GM18499 (cell line): ENCODE results near the gene PDGFA.

Experiments
- ATAC-seq: cut with Tn5 transposase; IDR thresholded peaks from one replicate; pipeline ENCODE4 v1.9.1; 2021; ENCODE audit warnings: moderate number of reproducible peaks; ENCODE audit not compliant: insufficient read depth, unreplicated experiment

Gene PDGFA

GRCh38 chr7:538764-539685, 19.4 kb upstream of the PDGFA start:
- ATAC-seq, result no peak

DNA sequence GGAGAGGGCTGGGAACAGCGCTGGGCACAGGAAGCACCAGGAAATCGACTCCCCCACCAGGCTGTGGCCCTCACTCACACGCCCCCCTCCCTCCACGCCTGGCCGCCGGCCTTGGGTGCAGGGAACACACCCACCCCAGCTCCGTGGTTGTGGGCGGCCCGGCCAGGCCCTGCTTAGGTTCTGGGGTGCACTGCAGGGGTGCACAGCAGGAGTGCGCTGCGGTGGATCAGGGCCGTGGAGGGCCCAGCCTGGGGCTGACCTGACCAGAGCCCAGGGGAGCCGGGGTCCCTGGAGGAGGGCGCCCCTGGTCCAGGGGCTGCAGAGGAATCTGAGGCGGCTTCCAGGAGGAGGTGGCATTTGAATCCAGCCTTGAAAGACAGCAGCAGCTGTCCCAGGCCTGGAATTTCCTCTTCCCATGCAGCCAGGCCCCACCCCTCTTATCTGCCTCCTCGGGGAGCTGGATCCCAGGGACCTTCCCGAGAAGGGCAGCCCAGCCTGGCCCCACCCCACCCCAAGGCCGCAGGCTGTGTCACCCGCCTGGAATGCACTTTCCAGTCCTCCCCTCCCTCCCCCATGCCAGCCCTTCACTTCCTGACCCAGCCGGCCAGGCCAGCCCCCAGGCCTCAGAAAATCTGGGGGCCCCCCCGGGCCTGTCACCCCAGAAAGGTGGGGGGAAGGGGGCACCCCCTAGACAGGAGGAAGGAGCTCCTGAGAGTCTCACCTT, 18.4 kb upstream of the PDGFA start:
- ATAC-seq, result no peak

GRCh38 chr7:536231-536630, 16.6 kb upstream of the PDGFA start:
- no peak for ATAC-seq

DNA sequence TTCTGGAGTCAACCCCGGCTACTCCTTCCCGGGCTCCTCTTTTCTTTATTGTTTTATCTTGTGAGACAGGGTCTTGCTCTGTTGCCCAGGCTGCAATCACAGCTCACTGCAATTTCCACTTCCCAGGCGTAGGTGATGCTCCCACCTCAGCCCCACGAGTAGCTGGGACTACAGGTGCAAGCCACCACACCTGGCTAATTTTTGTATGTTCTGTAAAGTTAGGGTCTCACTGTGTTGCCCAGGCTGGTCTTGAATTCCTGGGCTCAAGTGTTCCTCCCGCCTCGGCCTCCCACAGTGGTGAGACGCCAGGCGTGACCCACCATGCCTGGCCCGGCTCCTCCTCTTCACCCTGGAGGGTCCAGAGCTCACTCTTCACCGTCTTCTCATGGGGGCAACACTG, 15.3 kb upstream of the PDGFA start:
- ATAC-seq, result no peak

DNA sequence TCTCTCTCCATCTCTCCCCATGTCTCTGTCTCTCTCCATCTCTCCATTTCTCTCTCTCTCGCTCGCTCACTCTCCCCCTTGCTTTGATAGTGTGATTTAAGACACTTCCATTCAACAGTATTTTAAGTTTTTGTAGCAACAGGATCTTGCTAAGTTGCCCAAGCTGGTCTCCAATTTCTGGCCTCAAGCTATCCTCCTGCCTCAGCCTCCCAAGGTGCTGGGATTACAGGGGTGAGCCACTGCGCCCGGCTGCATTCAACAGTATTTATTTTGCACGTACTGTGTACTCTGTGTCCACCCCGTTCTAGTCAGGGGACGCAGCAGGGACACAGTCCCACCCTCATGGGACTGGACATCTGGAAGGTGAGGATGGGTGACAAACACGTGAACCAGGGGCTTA, 14.4 kb upstream of the PDGFA start:
- ATAC-seq, result no peak

GRCh38 chr7:533266-533665, 13.6 kb upstream of the PDGFA start:
- ATAC-seq, result no peak

- ATAC-seq, result no peak
Observed at GRCh38 chr7:532379-533143, 12.9 kb upstream of the PDGFA start.

DNA sequence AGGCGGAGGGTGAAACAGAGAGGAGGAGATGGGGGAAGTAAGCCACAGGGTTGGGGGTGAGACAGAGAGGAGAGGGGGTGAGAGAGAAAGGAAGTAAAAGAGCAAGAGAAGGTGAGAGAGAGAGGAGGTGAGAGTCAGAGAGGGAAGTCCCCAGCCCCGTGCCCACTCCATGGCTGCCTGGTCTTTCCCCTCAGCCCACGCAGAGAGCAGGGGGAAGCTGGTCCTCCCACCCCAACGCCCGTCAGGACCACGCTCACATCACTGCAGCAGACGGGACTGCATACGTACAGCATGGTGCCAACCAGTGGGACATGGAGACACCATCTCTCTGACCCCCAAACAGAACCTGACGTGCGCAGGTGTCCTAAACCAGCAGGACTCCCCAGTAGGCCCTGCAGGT, 12.1 kb upstream of the PDGFA start:
- ATAC-seq, result no peak

DNA sequence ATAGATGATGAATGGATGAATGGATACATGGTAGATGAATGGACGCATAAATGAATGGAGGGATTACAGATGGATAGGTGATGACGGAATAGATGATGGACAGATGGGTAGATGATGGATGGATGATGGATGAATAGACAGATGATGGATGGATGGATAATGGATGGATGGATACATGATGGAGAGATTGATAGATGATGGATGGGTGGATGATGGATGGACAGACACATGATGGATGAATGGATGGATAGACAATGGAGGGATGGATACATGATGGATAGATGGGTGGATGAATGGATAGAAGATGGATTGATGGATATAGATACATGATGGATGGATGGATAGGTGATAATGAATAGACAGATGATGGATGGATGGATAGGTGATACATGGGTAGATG, 8.8 kb upstream of the PDGFA start:
- ATAC-seq, result no peak

DNA sequence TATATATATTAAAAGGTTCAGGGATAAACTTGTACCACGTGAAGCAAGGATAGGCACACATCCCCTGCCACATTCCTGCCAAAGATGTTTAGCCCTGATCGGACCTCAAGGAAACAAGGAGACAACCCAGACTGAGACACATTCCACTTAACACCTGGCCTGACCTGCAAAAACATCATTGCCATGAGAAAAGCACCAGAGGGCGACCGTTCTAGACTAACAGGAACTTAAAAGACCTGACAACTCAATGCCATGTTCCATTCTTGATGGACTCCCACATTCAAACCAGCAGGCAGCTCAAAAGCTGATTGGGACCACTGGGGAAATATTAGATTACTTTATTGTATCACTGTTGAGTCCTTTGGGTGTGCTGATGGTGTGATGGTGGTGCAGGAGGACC, 8.1 kb upstream of the PDGFA start:
- ATAC-seq, result no peak

- no peak for ATAC-seq
Observed at GRCh38 chr7:526460-527034, 6.9 kb upstream of the PDGFA start.

GRCh38 chr7:525740-526139, 6.1 kb upstream of the PDGFA start:
- ATAC-seq, result no peak

DNA sequence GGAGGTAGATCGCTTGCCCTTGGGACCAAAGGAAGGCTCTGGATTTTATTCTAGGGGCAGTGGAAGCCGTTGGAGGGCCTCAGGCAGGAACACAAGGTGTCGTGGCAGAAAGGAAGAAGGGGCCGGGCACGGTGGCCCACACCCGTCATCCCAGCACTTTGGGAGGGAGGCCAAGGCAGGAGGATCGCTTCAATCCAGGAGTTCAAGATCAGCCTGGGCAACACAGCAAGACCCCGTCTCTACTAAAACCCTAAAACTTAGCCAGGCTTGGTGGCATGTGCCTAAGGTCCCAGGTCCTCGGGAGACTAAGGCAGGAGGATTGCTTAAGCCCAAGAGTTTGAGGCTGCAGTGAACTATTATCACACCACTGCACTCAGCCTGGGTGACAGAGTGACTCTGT, 5.2 kb upstream of the PDGFA start:
- ATAC-seq, result no peak

GRCh38 chr7:523347-524336, 4.0 kb upstream of the PDGFA start:
- no peak for ATAC-seq

DNA sequence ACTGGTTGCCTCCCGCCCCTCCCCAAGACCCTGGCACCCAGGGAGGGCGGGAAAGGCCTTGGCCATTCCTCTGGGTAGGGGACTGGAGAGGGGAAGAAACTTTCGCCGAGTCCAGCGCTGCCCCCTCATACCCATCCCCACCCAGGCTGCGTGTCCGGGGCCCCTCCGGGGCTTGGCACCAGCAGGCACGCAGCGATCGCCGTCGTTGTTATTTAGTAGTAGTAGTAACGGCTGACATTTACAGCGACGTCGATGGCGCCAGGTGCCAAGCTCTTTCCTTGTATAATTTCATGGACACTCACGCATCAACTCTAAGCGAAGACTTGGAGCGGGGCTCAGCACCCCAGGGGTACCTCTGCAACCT, 3.3 kb upstream of the PDGFA start:
- ATAC-seq, result no peak

DNA sequence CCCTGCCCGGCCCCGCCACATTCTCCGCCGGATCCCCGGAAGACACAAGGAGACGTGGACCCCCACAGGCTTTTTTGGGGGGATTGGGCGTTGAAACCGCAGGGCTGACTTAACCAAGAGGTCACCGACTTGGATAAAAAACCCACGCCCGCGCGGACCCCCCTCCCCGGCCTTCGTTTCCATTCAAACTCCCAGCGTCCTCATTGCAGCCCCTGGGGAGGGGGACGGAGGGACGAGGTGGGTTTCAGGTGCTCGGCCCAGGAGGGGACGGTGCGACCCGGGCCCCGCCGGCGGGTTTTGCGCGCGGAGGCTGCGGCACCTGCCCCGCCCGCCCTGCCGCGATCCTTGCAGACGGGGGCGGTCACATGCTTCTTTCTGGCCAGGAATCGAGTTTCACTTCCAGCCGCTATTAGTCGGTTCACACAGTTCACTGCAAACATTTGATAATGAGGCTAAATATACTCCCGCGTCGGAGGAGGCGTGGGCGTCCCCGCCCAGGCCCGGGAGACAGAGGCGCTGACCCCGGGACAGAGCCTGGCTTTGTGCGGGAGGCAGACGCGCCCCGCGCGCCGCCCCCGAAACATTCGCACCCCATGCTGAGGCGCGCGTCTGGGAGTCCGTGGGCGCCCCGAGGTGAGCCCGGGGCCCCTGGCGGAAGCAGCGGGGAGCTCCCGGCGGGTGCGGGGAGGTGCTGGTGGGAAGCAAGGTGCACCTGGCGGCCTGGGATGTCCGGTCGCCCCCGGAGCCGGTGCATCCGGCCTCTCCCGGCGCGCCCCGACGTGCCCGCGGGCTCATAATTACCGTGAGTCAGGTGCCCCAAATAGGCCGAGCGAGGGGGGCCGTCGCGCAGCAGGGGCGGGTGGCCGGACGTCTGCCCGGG, 2.7 kb upstream of the PDGFA start:
- ATAC-seq, result no peak

GRCh38 chr7:521221-522070, 1.8 kb upstream of the PDGFA start:
- no peak for ATAC-seq
